ENCODE data around the gene DAND5. TPM values are rescaled to one million over a fixed set of nuclear protein-coding genes. Genes with fewer than 3 reads are reported as not detected.
A peak's percentile ranks its signal among the peaks of the same experiment; 100 is the strongest.
"Not testable (repeated sequence)": the region's sequence is repeated elsewhere in the genome, so short reads cannot be mapped to it uniquely, and the experiment has no call there.

The DAND5 gene
- total and polyA plus RNA-seq, 7 donors = 0.13 to 2.0 (median 1.7) TPM; not detected in 2

DNA sequence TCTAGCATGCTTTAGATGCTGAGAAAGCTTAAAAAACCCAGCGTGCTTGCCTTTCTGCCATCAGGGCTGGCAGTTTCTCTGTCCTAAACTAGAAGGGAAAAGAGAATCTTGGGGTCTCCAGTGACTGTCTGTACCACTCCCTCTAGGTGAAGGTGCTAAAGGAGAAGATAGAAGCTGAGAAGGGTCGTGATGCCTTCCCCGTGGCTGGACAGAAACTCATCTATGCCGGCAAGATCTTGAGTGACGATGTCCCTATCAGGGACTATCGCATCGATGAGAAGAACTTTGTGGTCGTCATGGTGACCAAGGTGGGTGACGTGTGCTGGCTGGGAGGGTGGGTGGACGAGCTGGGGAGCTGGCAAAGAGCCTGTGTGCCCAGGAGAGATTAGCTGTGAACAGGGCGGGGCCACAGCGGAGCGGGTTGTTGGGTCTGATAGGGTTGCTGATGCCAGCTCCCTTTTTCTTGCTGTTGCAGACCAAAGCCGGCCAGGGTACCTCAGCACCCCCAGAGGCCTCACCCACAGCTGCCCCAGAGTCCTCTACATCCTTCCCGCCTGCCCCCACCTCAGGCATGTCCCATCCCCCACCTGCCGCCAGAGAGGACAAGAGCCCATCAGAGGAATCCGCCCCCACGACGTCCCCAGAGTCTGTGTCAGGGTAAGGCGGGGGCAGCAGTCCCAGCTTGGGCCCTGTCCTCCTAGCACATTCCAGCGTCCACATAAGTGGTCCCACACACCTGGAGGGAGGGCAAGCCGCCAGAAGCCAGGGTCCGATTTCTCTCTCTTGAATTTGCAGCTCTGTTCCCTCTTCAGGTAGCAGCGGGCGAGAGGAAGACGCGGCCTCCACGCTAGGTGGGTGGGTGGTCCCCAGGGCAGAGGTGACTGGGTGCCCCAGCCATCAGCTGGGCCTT lies 21.4 kb upstream of the DAND5 start:
- no peak for TF ChIP-seq POLR2A (IDR thresholded peaks at IDR 0.05)
- TF ChIP-seq POLR2AphosphoS5 (IDR thresholded peaks at IDR 0.05) = no peak
- TF ChIP-seq, protein P1, sequence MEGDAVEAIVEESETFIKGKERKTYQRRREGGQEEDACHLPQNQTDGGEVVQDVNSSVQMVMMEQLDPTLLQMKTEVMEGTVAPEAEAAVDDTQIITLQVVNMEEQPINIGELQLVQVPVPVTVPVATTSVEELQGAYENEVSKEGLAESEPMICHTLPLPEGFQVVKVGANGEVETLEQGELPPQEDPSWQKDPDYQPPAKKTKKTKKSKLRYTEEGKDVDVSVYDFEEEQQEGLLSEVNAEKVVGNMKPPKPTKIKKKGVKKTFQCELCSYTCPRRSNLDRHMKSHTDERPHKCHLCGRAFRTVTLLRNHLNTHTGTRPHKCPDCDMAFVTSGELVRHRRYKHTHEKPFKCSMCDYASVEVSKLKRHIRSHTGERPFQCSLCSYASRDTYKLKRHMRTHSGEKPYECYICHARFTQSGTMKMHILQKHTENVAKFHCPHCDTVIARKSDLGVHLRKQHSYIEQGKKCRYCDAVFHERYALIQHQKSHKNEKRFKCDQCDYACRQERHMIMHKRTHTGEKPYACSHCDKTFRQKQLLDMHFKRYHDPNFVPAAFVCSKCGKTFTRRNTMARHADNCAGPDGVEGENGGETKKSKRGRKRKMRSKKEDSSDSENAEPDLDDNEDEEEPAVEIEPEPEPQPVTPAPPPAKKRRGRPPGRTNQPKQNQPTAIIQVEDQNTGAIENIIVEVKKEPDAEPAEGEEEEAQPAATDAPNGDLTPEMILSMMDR (IDR thresholded peaks at IDR 0.05) = no peak
- TF ChIP-seq EP300 (IDR thresholded peaks at IDR 0.05) = no peak

DNA sequence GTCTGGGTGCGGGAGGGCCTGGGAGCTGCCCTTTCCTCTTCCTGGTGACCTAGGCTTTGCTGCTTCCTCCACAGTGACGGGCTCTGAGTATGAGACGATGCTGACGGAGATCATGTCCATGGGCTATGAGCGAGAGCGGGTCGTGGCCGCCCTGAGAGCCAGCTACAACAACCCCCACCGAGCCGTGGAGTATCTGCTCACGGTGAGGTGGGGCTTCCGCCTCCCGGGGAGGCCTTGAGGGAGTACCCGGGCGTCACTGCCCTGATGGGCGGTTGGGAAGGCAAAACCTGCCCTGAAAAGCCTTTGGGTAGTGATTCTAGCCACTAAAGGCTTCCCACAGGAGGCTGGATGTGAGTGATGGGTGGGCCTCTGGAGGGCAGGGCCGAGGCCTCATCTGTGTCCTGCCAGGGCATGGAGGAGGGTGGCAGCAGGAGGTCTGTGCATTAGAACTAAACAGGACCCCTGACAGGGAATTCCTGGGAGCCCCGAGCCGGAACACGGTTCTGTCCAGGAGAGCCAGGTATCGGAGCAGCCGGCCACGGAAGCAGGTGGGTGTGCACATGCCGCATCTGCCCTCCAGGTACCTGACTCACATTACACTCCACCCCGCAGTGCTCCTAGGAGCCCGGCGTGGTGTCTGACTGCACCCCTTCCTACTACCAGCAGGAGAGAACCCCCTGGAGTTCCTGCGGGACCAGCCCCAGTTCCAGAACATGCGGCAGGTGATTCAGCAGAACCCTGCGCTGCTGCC lies 20.6 kb upstream of the DAND5 start:
- Histone ChIP-seq H3K4me3 (no peak overlapping the region), H3K27me3 (no peaks in the 10 kb centered on the region), H3K27ac (no peak overlapping the region), H3K4me1 (peaks cover 0 to 35% (median 25%) of the 10 kb centered on the region in 4 donors), H3K9me3 (no peaks in the 10 kb centered on the region), H3K36me3 (peaks cover 38 to 74% (median 57%) of the 10 kb centered on the region in 4 donors)
- TF ChIP-seq, protein P1 (IDR thresholded peaks at IDR 0.05) = no peak
- TF ChIP-seq POLR2AphosphoS5 (IDR thresholded peaks at IDR 0.05) (no peak), EP300 (IDR thresholded peaks at IDR 0.05) (no peak), POLR2A (IDR thresholded peaks at IDR 0.05) (no peak)
- DNase-seq = no peak
- intact Hi-C loops (cut with DNase I) = loop anchor here (5.0 kb wide), 1 partner anchor 61 kb away; the partner anchor contains the start of gene KLF1
- 94 to 95% methylated on average over 30 of the region's 30 CpGs for WGBS, 2 donors

More for the DNA sequence above, 21.4 kb upstream of the DAND5 start:
- Histone ChIP-seq H3K4me3 (no peak overlapping the region), H3K27ac (no peak overlapping the region), H3K9me3 (no peaks in the 10 kb centered on the region), H3K4me1 (peaks cover 0 to 36% (median 18%) of the 10 kb centered on the region in 4 donors), H3K36me3 (peaks cover 42 to 74% (median 61%) of the 10 kb centered on the region in 4 donors), H3K27me3 (no peaks in the 10 kb centered on the region)
- 86 to 92% methylated on average over 28 of the region's 28 CpGs for WGBS, 2 donors
- no peak for DNase-seq
- intact Hi-C loops (cut with DNase I) = loop anchor here (5.0 kb wide), 1 partner anchor 61 kb away; the partner anchor contains the start of gene KLF1

DNA sequence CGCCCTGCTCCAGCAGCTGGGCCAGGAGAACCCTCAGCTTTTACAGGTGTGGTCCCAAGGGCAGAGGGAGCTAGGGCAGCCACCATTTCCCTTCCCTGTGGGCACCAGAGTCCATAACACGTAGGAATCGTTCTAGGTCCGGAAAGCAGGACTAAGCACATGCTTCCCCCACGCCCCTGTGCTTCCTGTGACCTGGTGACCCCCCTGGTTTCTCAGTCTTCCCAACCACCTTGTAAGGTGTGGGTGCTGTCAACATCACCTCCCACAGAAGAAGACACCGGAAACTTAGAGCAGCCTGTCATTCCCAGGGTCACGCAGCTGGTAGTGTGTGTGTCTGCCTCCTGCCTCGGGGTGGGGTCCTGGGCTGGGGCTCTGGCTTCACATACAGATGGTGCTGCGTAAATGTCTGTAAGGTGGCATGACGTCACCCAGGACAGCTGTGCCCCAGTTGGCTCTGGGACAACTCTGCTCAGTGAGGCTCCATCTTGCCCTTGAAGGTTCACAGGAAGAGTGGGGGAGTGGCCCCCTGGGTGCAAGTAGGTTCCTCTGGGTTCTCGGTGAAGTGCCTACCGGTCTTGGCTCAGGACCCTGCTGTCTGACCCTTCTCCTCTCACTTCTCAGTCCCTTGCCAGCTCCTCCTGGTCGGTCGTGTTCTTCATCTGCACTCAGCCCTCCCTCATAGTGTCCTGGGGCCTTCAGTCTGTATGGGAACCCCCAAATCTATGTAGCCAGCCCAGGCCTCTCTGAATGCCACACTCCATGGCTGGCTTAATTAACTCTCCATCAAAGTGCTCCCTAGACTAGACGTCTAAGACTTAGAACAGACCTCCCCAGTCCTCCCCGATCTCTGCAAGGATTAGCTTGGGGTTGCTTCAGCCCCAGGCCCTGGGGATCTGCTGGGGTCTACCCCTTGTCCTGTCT lies 19.8 kb upstream of the DAND5 start:
- no peak overlapping the region for H3K27ac ChIP-seq
- H3K9me3 ChIP-seq = no peaks in the 10 kb centered on the region
- 86 to 88% methylated on average over 16 of the region's 16 CpGs for WGBS, 2 donors
- TF ChIP-seq, protein P1 (IDR thresholded peaks at IDR 0.05) = no peak
- no peak for TF ChIP-seq POLR2A (IDR thresholded peaks at IDR 0.05)
- TF ChIP-seq EP300 (IDR thresholded peaks at IDR 0.05) = no peak
- TF ChIP-seq POLR2AphosphoS5 (IDR thresholded peaks at IDR 0.05) = no peak
- H3K4me1 ChIP-seq = peaks cover 0 to 42% (median 26%) of the 10 kb centered on the region in 4 donors
- no peak for DNase-seq
- no peak overlapping the region for H3K4me3 ChIP-seq
- H3K27me3 ChIP-seq = no peaks in the 10 kb centered on the region
- H3K36me3 ChIP-seq = peaks cover 40 to 74% (median 57%) of the 10 kb centered on the region in 4 donors
- intact Hi-C loops (cut with DNase I) = loop anchor here (5.0 kb wide), 1 partner anchor 62 kb away; the partner anchor contains the start of gene KLF1

DNA sequence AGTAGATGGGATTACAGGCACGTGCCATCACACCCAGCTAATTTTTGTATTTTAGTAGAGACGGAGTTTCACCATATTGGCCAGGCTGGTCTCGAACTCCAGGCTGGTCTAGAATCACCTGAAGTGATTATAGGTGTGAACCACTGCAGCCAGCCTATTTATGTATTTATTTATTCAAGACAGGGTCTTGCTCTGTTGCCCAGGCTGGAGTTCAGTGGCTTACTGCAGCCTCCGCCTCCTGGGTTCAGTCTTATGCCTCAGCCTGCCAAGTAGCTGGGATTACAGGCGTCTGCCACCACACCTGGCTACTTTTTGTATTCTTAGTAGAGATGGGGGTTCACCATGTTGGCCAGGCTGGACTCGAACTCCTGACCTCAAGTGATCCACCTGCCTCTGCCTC lies 17.3 kb upstream of the DAND5 start:
- Histone ChIP-seq H3K27ac (peak overlapping the region in 3 of 4 donors; percentile 49 to 67 (median 65)), H3K4me1 (peaks cover 0 to 46% (median 35%) of the 10 kb centered on the region in 4 donors), H3K36me3 (peaks cover 40 to 73% (median 56%) of the 10 kb centered on the region in 4 donors)
- H3K9me3 ChIP-seq; H3K27me3 ChIP-seq; DNase-seq; intact Hi-C loops (cut with DNase I); H3K4me3 ChIP-seq: not testable (repeated sequence)
- 92% methylated on average over 6 of the region's 6 CpGs for WGBS, 2 donors

All from sigmoid colon (tissue), 7 donors.